A549 (cell line): ENCODE data around the gene ADARB2.

Experiments used
- HDAC2 ChIP-seq: fragments of 200-600 bp; sonication (generic); IDR thresholded peaks from 2 replicates; pipeline ENCODE4 v1.6.1; 2016
- SREBF2 ChIP-seq: fragments of 450-650 bp; IDR thresholded peaks from 2 replicates; pipeline ENCODE4 v1.6.1; 2014; ENCODE audit warnings: mild to moderate bottlenecking, moderate library complexity
- TF ChIP-seq, protein P1 (sequence below): fragments of >200 bp; sonication (Bioruptor Twin); formaldehyde crosslinking; IDR thresholded peaks from 3 replicates; pipeline ENCODE4 v1.5.1; 2016

GRCh38 chr10:1339396-1339795 is 397.9 kb downstream of the ADARB2 start:
- no peak for TF ChIP-seq SREBF2
- TF ChIP-seq, protein P1, sequence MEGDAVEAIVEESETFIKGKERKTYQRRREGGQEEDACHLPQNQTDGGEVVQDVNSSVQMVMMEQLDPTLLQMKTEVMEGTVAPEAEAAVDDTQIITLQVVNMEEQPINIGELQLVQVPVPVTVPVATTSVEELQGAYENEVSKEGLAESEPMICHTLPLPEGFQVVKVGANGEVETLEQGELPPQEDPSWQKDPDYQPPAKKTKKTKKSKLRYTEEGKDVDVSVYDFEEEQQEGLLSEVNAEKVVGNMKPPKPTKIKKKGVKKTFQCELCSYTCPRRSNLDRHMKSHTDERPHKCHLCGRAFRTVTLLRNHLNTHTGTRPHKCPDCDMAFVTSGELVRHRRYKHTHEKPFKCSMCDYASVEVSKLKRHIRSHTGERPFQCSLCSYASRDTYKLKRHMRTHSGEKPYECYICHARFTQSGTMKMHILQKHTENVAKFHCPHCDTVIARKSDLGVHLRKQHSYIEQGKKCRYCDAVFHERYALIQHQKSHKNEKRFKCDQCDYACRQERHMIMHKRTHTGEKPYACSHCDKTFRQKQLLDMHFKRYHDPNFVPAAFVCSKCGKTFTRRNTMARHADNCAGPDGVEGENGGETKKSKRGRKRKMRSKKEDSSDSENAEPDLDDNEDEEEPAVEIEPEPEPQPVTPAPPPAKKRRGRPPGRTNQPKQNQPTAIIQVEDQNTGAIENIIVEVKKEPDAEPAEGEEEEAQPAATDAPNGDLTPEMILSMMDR, result no peak
- no peak for TF ChIP-seq HDAC2
